Keratinocyte (primary cell): Measurements from ENCODE around the gene ATP6V0A1. TPM values are rescaled to one million over a fixed set of nuclear protein-coding genes. Genes with fewer than 3 reads are reported as not detected.
"Not testable (repeated sequence)": the region's sequence is repeated elsewhere in the genome, so short reads cannot be mapped to it uniquely, and the experiment has no call there.

Experiments
- DNase-seq: peaks from one replicate; pipeline ENCODE4 v3.0.0-alpha.2; 2011; ENCODE audit warnings: low read depth, missing footprints, low spot score
- FAIRE-seq: peaks from 2 replicates; lab custom pipeline; 2011; peaks lifted over from hg19 to GRCh38; lab: Jason Lieb, UNC
- H2AFZ ChIP-seq: 2 replicates; pipeline ENCODE4 v1.6.0; 2012; ENCODE audit warnings: low read length, control low read depth, inconsistent platforms; ENCODE audit not compliant: control insufficient read depth
- H3K27ac ChIP-seq: 2 replicates; pipeline ENCODE4 v1.5.1; 2011; ENCODE audit warnings: low read length; ENCODE audit not compliant: control insufficient read depth, insufficient read depth
- H3K27me3 ChIP-seq: 3 replicates; pipeline ENCODE4 v1.6.0; 2011; ENCODE audit warnings: low read length; ENCODE audit not compliant: control insufficient read depth, insufficient read depth; ENCODE audit errors: extremely low read depth
- H3K36me3 ChIP-seq, 2 experiments: 2 replicates in 1 of 2; 3 replicates in 1 of 2; pipeline ENCODE4 v1.5.1; 2011; ENCODE audit warnings: low read length in 2 of 2, mild to moderate bottlenecking in 1 of 2; ENCODE audit not compliant: control insufficient read depth in 2 of 2, insufficient read depth in 2 of 2; ENCODE audit errors: extremely low read depth in 1 of 2
- H3K4me1 ChIP-seq: 3 replicates; pipeline ENCODE4 v1.5.1; 2011; ENCODE audit warnings: low read length; ENCODE audit not compliant: control insufficient read depth, insufficient read depth; ENCODE audit errors: extremely low read depth
- H3K4me2 ChIP-seq: 3 replicates; pipeline ENCODE4 v1.6.0; 2011; ENCODE audit warnings: low read depth, low read length; ENCODE audit not compliant: control insufficient read depth, insufficient read depth; ENCODE audit errors: extremely low read depth
- H3K4me3 ChIP-seq, 3 experiments: fragments of 200-600 bp in 1 of 3; sonication (generic) in 1 of 3; 2 replicates in 2 of 3; 3 replicates in 1 of 3; pipeline ENCODE4 v1.5.1; 2011 to 2016; ENCODE audit warnings: low read length in 3 of 3, mild to moderate bottlenecking in 3 of 3, control low read depth in 2 of 3, inconsistent platforms in 1 of 3, low read depth in 1 of 3, mixed read lengths in 1 of 3, mixed run types in 1 of 3, moderate library complexity in 1 of 3; ENCODE audit not compliant: control insufficient read depth in 2 of 3, insufficient read depth in 2 of 3; ENCODE audit errors: extremely low read depth in 1 of 3
- H3K79me2 ChIP-seq: 2 replicates; pipeline ENCODE4 v1.6.0; 2012; ENCODE audit warnings: low read length; ENCODE audit not compliant: control insufficient read depth, insufficient read depth
- H3K9ac ChIP-seq: 3 replicates; pipeline ENCODE4 v1.6.0; 2011; ENCODE audit warnings: low read length; ENCODE audit not compliant: control insufficient read depth, insufficient read depth; ENCODE audit errors: extremely low read depth
- H3K9me1 ChIP-seq: 3 replicates; pipeline ENCODE4 v1.6.0; 2011; ENCODE audit warnings: low read length; ENCODE audit not compliant: control insufficient read depth, insufficient read depth; ENCODE audit errors: extremely low read depth
- H3K9me3 ChIP-seq: 2 replicates; pipeline ENCODE4 v1.5.1; 2012; ENCODE audit warnings: low read depth, low read length; ENCODE audit not compliant: control insufficient read depth
- H4K20me1 ChIP-seq: 3 replicates; pipeline ENCODE4 v1.6.0; 2011; ENCODE audit warnings: low read length; ENCODE audit not compliant: control insufficient read depth, insufficient read depth; ENCODE audit errors: extremely low read depth
- EZH2 ChIP-seq: IDR thresholded peaks from one replicate; pipeline ENCODE4 v1.6.1; 2012; ENCODE audit warnings: inconsistent platforms, mild to moderate bottlenecking, low read length, moderate library complexity
- dilution Hi-C: fragments of 300-500 bp; cut with MboI; formaldehyde crosslinking; loops from one replicate; pipeline ENCODE4 v1.7.0; 2020; ENCODE audit warnings: low sequenced_read_pairs; ENCODE audit not compliant: extremely low pct_ligation_motif_present
- polyA plus RNA-seq, 5 experiments: library from polyadenylated mRNA; depleted of rRNA in 3 of 5; stranded (reverse) in 3 of 5; stranded (forward) in 1 of 5; unstranded in 1 of 5; fragments of >200 nt; gene quantifications; 1 replicate in 1 of 5; 2 replicates in 3 of 5; 3 replicates in 1 of 5; pipeline versions ENCODE4 v1.2.1 to v1.2.3, GENCODE V29; 2011 to 2012; ENCODE audit warnings: missing spikeins in 2 of 5, low read depth in 1 of 5, low replicate concordance in 1 of 5
- TF ChIP-seq, protein P1 (sequence below), 3 experiments: IDR thresholded peaks in 1 of 3; conservative IDR thresholded peaks in 1 of 3; optimal IDR thresholded peaks in 1 of 3; 2 replicates in 2 of 3; 3 replicates in 1 of 3; pipeline versions ENCODE3 to v1.5.1; 2011; ENCODE audit warnings: low read length in 3 of 3, mild to moderate bottlenecking in 3 of 3, moderate library complexity in 2 of 3, control low read depth in 1 of 3, inconsistent platforms in 1 of 3; ENCODE audit not compliant: insufficient read depth in 2 of 3; ENCODE audit errors: extremely low read depth in 1 of 3

The ATP6V0A1 gene
- polyA plus RNA-seq, 1 donor (not counting 4 experiments of a cell fraction or from before 2014, with no cell fraction given) = 24.0 TPM

DNA sequence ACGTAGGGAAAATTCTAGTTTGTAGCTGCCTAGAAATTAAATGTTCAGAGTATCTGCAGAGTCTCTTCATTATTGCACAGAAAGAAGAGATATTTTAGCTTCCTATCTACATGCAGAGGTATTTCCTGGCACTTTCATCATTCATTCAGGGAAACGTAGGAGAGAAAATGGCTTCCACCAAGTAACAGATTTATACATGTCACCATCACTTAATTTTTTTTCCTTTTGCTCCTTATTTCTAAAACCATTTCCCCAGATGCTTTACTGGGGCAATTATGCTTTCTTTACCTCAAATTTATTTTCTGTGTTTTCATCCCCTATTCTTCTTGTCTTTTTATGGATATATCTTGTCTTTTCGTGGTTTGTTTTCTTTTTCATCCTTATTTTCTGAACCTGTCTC, 18.5 kb downstream of the ATP6V0A1 start:
- TF ChIP-seq, protein P1, sequence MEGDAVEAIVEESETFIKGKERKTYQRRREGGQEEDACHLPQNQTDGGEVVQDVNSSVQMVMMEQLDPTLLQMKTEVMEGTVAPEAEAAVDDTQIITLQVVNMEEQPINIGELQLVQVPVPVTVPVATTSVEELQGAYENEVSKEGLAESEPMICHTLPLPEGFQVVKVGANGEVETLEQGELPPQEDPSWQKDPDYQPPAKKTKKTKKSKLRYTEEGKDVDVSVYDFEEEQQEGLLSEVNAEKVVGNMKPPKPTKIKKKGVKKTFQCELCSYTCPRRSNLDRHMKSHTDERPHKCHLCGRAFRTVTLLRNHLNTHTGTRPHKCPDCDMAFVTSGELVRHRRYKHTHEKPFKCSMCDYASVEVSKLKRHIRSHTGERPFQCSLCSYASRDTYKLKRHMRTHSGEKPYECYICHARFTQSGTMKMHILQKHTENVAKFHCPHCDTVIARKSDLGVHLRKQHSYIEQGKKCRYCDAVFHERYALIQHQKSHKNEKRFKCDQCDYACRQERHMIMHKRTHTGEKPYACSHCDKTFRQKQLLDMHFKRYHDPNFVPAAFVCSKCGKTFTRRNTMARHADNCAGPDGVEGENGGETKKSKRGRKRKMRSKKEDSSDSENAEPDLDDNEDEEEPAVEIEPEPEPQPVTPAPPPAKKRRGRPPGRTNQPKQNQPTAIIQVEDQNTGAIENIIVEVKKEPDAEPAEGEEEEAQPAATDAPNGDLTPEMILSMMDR (optimal IDR thresholded peaks at IDR 0.05 in 1 of 3, IDR thresholded peaks at IDR 0.05 in 1 of 3, conservative IDR thresholded peaks at IDR 0.05 in 1 of 3; ENCODE audit: extremely low read depth in 1 of 3, insufficient read depth in 2 of 3, low read length in 3 of 3) = no peak
- no peak for TF ChIP-seq EZH2

DNA sequence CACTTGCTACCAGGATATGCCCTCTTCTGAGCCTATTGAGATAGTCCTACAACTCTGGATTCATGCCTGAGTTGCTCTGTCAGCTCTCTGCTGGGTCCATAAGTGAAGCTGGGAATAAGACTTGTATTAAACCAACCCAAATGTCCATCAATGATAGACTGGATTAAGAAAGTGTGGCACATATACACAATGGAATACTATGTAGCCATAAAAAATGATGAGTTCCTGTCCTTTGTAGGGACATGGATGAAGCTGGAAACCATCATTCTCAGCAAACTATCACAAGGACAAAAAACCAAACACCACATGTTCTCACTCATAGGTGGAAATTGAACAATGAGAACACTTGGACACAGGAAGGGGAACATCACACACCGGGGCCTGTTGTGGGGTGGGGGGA, 19.1 kb downstream of the ATP6V0A1 start:
- H3K79me2 ChIP-seq, H3K27me3 ChIP-seq, H4K20me1 ChIP-seq, H3K4me3 ChIP-seq, H3K9ac ChIP-seq, H3K9me3 ChIP-seq, DNase-seq, H3K27ac ChIP-seq, H3K4me1 ChIP-seq, H3K9me1 ChIP-seq, H3K4me2 ChIP-seq, H2AFZ ChIP-seq, dilution Hi-C loops, FAIRE-seq: not testable (repeated sequence)
- peaks cover 0 to 12% of the 10 kb centered on the region in 2 experiments for H3K36me3 ChIP-seq

More for the DNA sequence above, 18.5 kb downstream of the ATP6V0A1 start:
- Histone ChIP-seq H4K20me1 (no peaks in the 10 kb centered on the region), H3K27me3 (no peaks in the 10 kb centered on the region), H3K4me1 (no peaks in the 10 kb centered on the region), H3K4me2 (no peak overlapping the region), H3K4me3 (no peak overlapping the region), H3K9me1 (no peaks in the 10 kb centered on the region), H3K27ac (no peak overlapping the region), H3K79me2 (no peaks in the 10 kb centered on the region), H2AFZ (no peak overlapping the region), H3K9ac (no peak overlapping the region), H3K9me3 (no peaks in the 10 kb centered on the region), H3K36me3 (peaks cover 0 to 15% of the 10 kb centered on the region in 2 experiments)
- dilution Hi-C loops = no loop called here
- FAIRE-seq = no peak
- DNase-seq = no peak

DNA sequence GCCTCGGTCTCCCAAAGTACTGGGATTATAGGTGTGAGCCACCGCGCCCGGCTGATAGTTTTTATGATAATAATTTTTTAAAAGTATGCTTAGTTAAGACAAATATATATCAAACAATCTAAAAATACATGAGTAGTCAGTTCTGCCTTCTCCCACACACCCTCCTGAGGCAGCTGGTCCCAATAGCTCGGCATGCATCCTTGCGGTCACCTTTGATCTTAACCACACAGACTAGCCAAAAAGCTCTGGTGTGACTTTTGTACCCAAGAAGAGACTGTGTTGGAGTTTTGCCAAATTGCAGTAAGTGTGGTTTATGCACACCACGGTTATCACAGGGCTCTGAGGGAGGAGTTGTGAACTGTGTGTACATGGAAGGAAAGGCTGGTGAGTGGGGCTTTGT, 25.6 kb downstream of the ATP6V0A1 start:
- Histone ChIP-seq H3K27me3 (no peaks in the 10 kb centered on the region), H3K9ac (no peak overlapping the region), H3K27ac (no peak overlapping the region), H3K9me1 (no peaks in the 10 kb centered on the region), H3K36me3 (peaks cover 14 to 18% of the 10 kb centered on the region in 2 experiments), H3K4me3 (no peak overlapping the region), H4K20me1 (no peaks in the 10 kb centered on the region), H2AFZ (no peak overlapping the region), H3K79me2 (no peaks in the 10 kb centered on the region), H3K4me1 (no peaks in the 10 kb centered on the region), H3K9me3 (no peaks in the 10 kb centered on the region), H3K4me2 (no peak overlapping the region)
- no peak for DNase-seq
- TF ChIP-seq EZH2 = no peak
- TF ChIP-seq, protein P1 (optimal IDR thresholded peaks at IDR 0.05 in 1 of 3, IDR thresholded peaks at IDR 0.05 in 1 of 3, conservative IDR thresholded peaks at IDR 0.05 in 1 of 3; ENCODE audit: extremely low read depth in 1 of 3, insufficient read depth in 2 of 3, low read length in 3 of 3) = no peak
- dilution Hi-C loops = no loop called here
- FAIRE-seq = no peak
